ENCODE results near the gene MKNK2.

Gene MKNK2

GRCh38 chr19:2056837-2057192 is 5.8 kb upstream of the MKNK2 start:
- DNase-seq, result no peak

GRCh38 chr19:2055931-2056836 is 5.1 kb upstream of the MKNK2 start:
- DNase-seq, result no peak

DNA sequence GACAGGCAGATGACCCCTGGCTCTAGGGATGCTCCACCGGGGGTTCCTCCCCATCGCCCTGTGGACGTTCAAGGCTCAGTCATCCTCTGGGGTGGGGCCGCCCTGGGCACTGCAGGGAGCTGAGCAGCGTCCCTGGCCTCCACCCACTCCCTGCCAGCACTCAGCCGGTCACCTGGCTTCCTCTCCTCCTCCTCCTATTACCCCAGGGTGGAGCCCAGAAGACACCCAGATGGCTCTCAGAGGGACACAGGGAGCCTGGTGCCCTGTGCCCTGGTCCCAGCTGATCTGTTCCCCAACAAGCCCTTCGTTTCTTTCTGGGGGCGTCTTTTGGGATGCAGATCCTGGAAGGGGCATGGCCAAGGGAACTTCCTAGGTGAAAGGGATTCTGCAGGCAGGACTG is 3.7 kb upstream of the MKNK2 start:
- no peak for DNase-seq

- DNase-seq, result no peak
These were observed 2.8 kb upstream of the MKNK2 start for GRCh38 chr19:2053601-2054389.

DNA sequence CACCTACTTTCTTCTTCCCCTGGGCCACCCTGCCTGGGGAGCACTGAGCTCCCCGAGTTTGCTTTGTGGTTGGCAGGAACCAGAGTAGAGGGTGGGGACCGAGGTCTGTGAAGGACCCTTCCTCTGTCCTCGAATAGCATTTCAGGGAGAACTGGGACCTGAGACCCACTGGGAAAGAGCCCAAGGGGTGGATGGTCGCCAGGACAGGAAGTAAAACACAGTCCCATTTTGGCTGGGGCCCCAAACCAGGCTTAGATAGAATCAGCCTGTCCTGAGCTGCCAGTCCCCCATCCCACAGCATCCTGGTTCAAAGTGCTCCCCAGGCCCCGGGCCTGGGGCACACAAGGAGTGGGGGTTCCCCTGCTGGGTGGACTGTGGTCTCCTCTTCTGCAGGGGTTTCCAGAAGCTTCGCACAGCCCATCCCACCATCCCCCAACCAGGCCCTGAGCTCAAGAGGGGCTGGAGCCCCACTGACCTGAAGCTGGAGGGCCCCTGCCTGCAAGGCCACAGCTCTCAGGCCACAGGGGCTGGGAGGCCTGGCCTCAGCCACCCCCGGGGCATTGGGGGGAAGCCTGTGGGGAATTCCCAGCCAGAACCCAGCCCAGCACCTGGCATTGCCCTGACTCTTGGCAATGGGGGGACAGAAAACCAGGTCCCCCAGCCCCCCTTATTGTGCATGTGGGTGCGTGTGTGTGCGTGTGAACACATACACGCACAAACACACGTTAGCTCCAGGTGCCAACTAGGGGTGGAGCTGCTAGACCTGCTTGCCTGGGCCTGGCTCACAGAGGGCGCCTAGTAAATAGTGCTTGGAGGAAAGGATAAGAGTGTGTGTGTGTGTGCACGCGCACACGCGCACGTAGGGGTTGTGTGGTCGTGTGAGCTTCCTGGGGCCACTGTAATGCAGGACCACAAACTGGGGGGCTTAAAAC is 995 bp upstream of the MKNK2 start:
- peak; percentile 60 for DNase-seq

DNA sequence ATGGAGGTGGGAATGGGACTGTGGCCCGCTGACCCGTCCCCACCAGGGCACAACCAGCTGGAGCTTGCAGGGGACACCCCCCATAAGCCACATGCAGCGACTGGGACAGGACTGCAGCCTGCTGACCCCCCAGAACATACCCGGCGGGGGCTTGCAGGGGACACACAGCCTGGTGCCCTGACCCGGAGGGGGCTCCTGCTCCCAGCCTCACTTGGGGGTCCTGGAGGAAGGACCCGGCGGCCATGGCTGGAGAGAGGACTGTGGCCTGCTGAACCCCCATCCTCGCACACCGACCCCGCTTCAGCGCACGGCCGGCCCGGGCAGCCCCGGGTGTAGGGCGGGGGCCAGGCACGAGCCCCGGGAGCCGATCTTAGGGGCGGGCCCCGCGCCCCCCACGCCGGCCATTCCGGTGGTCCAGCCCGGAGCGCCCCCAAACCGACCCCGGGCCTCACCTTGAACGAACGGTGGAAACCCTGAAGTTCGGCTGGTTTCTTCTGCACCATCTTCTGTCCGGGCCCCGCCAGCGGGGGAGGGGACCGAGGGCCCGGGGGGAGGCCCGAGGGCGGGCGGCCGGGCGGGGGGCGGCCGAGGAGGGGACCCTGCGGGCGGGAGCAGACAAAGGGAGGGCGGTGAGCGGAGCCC is 574 bp downstream of the MKNK2 start:
- DNase-seq, result no peak

DNA sequence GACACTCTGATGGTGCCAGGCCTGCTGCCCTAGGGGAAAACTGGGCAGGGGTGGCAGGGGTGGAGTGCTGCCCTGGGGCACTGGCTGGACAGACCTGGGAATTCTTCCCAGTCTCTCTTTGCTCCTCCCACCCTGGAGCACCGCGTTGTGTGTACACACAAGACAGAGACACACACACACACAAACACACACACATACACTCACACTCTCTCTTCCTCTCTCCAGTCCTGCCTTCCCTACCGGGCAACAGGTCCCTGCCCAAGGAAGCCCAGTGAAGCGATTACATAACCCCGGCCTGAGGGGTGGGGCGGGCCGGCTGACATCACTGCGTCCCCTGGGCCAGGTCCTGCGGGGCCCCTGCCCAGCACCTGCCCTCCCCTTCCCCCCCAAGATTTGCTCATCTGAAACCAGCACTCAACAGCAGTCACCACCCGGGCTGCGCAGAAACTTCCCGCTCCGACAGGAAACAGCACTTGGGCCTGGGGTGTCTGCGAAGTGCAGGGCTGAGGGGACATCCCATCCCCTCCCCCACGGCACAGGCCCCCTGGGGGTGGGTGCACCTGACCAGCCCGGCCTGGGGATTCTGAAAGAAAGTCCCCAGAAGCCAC is 1.2 kb downstream of the MKNK2 start:
- DNase-seq, result peak; percentile 70

- no peak for DNase-seq
These were observed 1.9 kb downstream of the MKNK2 start for GRCh38 chr19:2048959-2049740.

GRCh38 chr19:2048104-2048958 is 2.7 kb downstream of the MKNK2 start:
- no peak for DNase-seq

DNA sequence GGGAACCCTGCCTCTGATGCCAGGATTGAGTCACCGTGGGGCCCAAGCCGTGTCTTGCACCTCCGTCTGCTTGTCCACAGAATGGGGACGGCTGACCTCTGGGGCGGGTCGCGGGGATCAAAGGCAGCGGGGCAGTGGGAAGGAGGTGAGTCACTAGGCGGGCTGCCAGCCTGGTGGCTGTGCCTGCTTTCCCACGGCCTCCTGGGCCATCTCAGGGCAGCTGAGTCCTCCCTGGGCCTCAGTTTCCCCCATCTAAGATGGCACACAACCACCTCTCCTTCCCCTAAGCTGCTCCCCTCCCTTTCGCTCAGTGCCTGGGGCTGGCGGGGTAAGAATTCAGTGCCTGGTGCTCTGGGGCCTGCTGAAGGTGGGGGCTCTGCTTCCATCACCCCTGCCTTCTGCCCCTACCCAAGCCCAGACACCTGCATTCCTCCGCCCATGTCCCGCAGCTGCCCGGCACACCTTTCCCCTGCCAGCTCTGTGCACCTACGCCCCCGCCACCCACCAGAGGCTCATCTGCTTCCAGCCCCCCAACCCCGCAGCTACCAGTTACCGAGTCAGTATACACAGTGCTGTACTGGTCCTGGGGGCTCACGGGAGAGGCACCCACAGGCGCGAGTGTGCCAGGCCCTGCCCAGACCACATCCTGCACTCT is 3.5 kb downstream of the MKNK2 start:
- peak; percentile 39 for DNase-seq

GRCh38 chr19:2047076-2047448 is 4.0 kb downstream of the MKNK2 start:
- DNase-seq, result no peak

GRCh38 chr19:2046046-2046907 is 4.8 kb downstream of the MKNK2 start:
- no peak for DNase-seq

- DNase-seq, result no peak
These were observed 5.5 kb downstream of the MKNK2 start for GRCh38 chr19:2045501-2046045.

DNA sequence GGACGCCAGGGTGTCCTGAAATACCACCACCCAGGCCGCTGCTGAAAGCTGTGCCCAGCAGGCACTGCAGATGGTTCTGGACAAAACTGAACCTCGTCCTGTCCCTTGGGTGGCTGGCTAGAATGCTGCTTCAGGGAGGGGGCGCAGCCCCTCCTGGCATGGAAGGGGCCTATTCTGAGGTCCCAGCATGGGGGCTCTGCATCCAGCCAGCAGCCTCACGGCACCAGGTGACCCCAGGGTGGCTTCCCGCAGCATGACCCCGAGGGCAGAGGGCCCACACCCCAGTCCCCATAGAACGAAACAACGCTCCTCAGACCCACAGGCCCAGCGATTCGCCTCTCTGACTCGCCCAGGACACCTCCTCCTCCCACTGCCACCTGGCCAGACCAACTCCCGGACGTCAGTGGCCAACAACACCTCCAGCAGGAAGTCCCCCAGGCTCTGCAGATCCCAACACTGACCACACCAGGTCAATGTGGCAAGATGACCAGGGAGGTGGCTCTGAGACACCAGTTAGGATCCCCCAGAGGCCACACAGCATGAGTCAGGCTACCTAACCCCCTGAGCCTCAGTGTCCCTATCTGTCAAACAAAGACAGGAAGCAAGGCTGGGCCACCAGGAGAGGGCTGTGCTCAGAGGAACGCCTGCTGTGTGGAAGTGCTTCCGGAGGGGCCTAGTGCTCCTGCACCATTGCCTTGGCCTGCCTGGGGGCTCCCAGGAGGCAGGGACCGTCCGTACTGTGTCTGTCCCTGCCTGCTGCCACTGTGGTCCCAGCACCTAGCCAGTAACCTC is 6.1 kb downstream of the MKNK2 start:
- no peak for DNase-seq

GRCh38 chr19:2043961-2044708 is 6.9 kb downstream of the MKNK2 start:
- DNase-seq, result no peak

GRCh38 chr19:2043251-2043641 is 7.8 kb downstream of the MKNK2 start:
- no peak for DNase-seq
